ENCODE measurements around the gene FAT1.
"Not testable (repeated sequence)": the region's sequence is repeated elsewhere in the genome, so short reads cannot be mapped to it uniquely, and the experiment has no call there.

FAT1 gene

GRCh38 chr4:186762361-186762760 is 38.7 kb upstream of the FAT1 start:
- no peaks in the 10 kb centered on the region for H3K79me2 ChIP-seq (ENCODE audit: low read length)
- H4K20me1 ChIP-seq (ENCODE audit: insufficient read depth, low read length) = no peaks in the 10 kb centered on the region
- H3K4me3 ChIP-seq (ENCODE audit: low read length) = no peak overlapping the region
- H2AFZ ChIP-seq (ENCODE audit: low read length) = no peak overlapping the region
- no peaks in the 10 kb centered on the region for H3K36me3 ChIP-seq (replicated peaks; ENCODE audit: insufficient read depth, low read length)
- H3K4me1 ChIP-seq (ENCODE audit: low read length) = no peaks in the 10 kb centered on the region
- H3K9me3 ChIP-seq (replicated peaks; ENCODE audit: insufficient read depth, low read length) = no peaks in the 10 kb centered on the region
- H3K9me2 ChIP-seq (replicated peaks; ENCODE audit: insufficient read depth, low read length) = no peaks in the 10 kb centered on the region
- H3F3A ChIP-seq (ENCODE audit: insufficient read depth, low read length) = no peaks in the 10 kb centered on the region
- H3K4me2 ChIP-seq (ENCODE audit: low read depth, low read length) = no peak overlapping the region
- DNase-seq = no peak
- TF ChIP-seq EZH2 (optimal IDR thresholded peaks at IDR 0.05; ENCODE audit: low read depth, low read length) = no peak
- no peak for TF ChIP-seq EZH2phosphoT487 (IDR thresholded peaks at IDR 0.05; ENCODE audit: low read length)
- no peak for TF ChIP-seq CTCF (IDR thresholded peaks at IDR 0.05; ENCODE audit: low read length)
- no peak overlapping the region for H3K9ac ChIP-seq (ENCODE audit: low read length)
- no peak overlapping the region for H3K27ac ChIP-seq (ENCODE audit: low read length)
- H3K27me3 ChIP-seq (replicated peaks; ENCODE audit: insufficient read depth, low read length) = no peaks in the 10 kb centered on the region

DNA sequence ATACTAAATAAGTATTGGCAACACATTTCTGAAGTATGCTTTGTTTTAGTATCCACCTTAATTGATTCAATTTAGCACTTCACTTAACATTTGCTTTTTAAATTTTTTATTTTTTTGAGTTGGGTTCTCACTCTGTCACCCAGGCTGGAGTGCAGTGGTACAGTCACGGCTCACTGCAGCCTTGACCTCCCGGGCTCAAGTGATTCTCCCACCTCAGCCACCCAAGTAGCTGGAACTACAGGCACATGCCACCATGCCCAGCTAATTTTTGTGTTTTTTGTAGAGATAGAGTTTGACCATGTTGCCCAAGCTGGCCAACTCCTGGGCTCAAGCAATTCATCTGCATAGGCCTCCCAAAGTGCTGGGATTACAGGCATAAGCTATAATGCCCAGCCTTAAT is 38.3 kb upstream of the FAT1 start:
- H3K36me3 ChIP-seq (replicated peaks; ENCODE audit: insufficient read depth, low read length) = not testable (repeated sequence)

DNA sequence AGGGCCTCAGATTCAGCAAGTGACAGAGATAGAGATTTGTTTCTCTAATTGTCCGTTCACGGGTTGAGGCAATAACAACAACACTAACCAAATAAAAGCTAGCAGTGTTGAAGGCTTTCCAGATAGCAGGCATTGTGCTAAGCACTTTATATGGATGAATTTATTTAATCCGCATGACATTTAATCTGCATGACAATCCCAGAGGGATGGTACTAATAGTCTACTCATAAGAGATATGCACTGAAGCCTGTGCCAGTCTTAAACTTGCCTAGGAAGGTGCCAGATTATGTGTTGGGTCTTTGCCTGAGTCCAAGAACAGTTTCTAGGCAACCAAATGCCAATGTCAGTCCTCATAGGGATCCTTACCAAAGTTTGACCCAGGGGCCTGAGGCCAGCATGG is 37.7 kb upstream of the FAT1 start:
- Histone ChIP-seq H4K20me1 (ENCODE audit: insufficient read depth, low read length) (no peaks in the 10 kb centered on the region), H3K9me2 (replicated peaks; ENCODE audit: insufficient read depth, low read length) (no peaks in the 10 kb centered on the region), H3K36me3 (replicated peaks; ENCODE audit: insufficient read depth, low read length) (no peaks in the 10 kb centered on the region), H3K4me1 (ENCODE audit: low read length) (no peaks in the 10 kb centered on the region), H3K27me3 (replicated peaks; ENCODE audit: insufficient read depth, low read length) (no peaks in the 10 kb centered on the region), H3K9ac (ENCODE audit: low read length) (no peak overlapping the region), H3K9me3 (replicated peaks; ENCODE audit: insufficient read depth, low read length) (no peaks in the 10 kb centered on the region), H3K4me2 (ENCODE audit: low read depth, low read length) (no peak overlapping the region), H3F3A (ENCODE audit: insufficient read depth, low read length) (no peaks in the 10 kb centered on the region), H3K79me2 (ENCODE audit: low read length) (no peaks in the 10 kb centered on the region), H3K4me3 (ENCODE audit: low read length) (no peak overlapping the region), H3K27ac (ENCODE audit: low read length) (no peak overlapping the region), H2AFZ (ENCODE audit: low read length) (no peak overlapping the region)
- DNase-seq = no peak
- no peak for TF ChIP-seq CTCF (IDR thresholded peaks at IDR 0.05; ENCODE audit: low read length)
- no peak for TF ChIP-seq EZH2phosphoT487 (IDR thresholded peaks at IDR 0.05; ENCODE audit: low read length)
- no peak for TF ChIP-seq EZH2 (optimal IDR thresholded peaks at IDR 0.05; ENCODE audit: low read depth, low read length)

More for the DNA sequence above, 38.3 kb upstream of the FAT1 start:
- not testable (repeated sequence) for H3K4me2 ChIP-seq (ENCODE audit: low read depth, low read length); H4K20me1 ChIP-seq (ENCODE audit: insufficient read depth, low read length); DNase-seq; H3K9me3 ChIP-seq (replicated peaks; ENCODE audit: insufficient read depth, low read length); H3K4me1 ChIP-seq (ENCODE audit: low read length); H3K9me2 ChIP-seq (replicated peaks; ENCODE audit: insufficient read depth, low read length); H3K9ac ChIP-seq (ENCODE audit: low read length); H2AFZ ChIP-seq (ENCODE audit: low read length); H3K27ac ChIP-seq (ENCODE audit: low read length); H3K4me3 ChIP-seq (ENCODE audit: low read length); H3F3A ChIP-seq (ENCODE audit: insufficient read depth, low read length); H3K27me3 ChIP-seq (replicated peaks; ENCODE audit: insufficient read depth, low read length); H3K79me2 ChIP-seq (ENCODE audit: low read length)

GRCh38 chr4:186760576-186760975 is 36.9 kb upstream of the FAT1 start:
- DNase-seq = no peak
- Histone ChIP-seq H3K4me3 (ENCODE audit: low read length) (no peak overlapping the region), H3K4me2 (ENCODE audit: low read depth, low read length) (no peak overlapping the region), H3K9ac (ENCODE audit: low read length) (no peak overlapping the region), H3K9me3 (replicated peaks; ENCODE audit: insufficient read depth, low read length) (no peaks in the 10 kb centered on the region), H3F3A (ENCODE audit: insufficient read depth, low read length) (no peaks in the 10 kb centered on the region), H3K79me2 (ENCODE audit: low read length) (no peaks in the 10 kb centered on the region), H3K27me3 (replicated peaks; ENCODE audit: insufficient read depth, low read length) (no peaks in the 10 kb centered on the region), H4K20me1 (ENCODE audit: insufficient read depth, low read length) (no peaks in the 10 kb centered on the region), H3K4me1 (ENCODE audit: low read length) (no peaks in the 10 kb centered on the region), H3K36me3 (replicated peaks; ENCODE audit: insufficient read depth, low read length) (no peaks in the 10 kb centered on the region), H3K27ac (ENCODE audit: low read length) (no peak overlapping the region), H3K9me2 (replicated peaks; ENCODE audit: insufficient read depth, low read length) (no peaks in the 10 kb centered on the region), H2AFZ (ENCODE audit: low read length) (no peak overlapping the region)
- TF ChIP-seq EZH2phosphoT487 (IDR thresholded peaks at IDR 0.05; ENCODE audit: low read length) = no peak
- no peak for TF ChIP-seq EZH2 (optimal IDR thresholded peaks at IDR 0.05; ENCODE audit: low read depth, low read length)
- TF ChIP-seq CTCF (IDR thresholded peaks at IDR 0.05; ENCODE audit: low read length) = no peak
